ENCODE data around the gene ARL13A.
"Not testable (repeated sequence)": the region's sequence is repeated elsewhere in the genome, so short reads cannot be mapped to it uniquely, and the experiment has no call there.

ARL13A gene

DNA sequence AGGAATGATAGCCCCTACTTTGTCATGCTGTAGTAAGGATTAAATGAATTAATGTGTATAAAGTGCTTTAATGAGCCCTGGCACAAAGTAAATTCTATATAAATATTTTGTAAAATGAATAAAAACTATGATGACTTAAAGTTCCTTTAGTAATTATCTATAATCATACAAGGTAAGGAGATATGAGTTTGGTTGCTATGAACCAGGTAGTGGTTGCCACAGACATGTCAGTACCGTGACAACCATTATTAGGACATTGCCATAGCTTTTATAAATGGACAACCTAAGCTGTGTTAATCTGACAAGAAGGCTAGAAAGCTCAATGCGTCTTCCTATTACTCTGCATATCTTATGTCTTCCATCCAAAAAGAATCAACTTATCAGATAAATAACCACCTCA, at the start of gene ARL13A:
TSS of gene ARL13A (plus strand) at position 301 of the 400 bp plus-strand sequence. CDS start 3,982 bp downstream, outside the sequence.
- no peak for DNase-seq (ENCODE audit: low read depth)

- DNase-seq (ENCODE audit: low read depth) = no peak
Observed at GRCh38 chrX:100924375-100924774, 45.1 kb upstream of the ARL13A start.

DNA sequence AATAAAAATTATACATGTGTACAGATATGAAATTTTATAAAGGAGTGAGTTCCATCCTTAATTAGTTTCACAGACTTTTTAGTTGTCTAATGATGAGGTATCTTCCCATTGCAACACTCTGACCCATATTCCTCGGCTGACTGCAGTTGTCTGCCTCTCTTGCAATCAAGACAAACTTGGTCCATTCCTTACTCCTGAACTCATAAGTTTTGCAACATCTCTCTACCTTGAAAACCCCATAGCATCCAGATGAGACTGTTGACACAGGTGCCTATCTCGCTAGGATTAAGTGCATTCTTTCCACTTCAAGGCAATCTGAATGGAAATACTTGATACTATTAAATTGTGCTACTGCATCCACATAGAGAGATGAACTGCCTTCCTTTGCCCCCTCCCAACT, 43.1 kb upstream of the ARL13A start:
- DNase-seq (ENCODE audit: low read depth) = no peak

DNA sequence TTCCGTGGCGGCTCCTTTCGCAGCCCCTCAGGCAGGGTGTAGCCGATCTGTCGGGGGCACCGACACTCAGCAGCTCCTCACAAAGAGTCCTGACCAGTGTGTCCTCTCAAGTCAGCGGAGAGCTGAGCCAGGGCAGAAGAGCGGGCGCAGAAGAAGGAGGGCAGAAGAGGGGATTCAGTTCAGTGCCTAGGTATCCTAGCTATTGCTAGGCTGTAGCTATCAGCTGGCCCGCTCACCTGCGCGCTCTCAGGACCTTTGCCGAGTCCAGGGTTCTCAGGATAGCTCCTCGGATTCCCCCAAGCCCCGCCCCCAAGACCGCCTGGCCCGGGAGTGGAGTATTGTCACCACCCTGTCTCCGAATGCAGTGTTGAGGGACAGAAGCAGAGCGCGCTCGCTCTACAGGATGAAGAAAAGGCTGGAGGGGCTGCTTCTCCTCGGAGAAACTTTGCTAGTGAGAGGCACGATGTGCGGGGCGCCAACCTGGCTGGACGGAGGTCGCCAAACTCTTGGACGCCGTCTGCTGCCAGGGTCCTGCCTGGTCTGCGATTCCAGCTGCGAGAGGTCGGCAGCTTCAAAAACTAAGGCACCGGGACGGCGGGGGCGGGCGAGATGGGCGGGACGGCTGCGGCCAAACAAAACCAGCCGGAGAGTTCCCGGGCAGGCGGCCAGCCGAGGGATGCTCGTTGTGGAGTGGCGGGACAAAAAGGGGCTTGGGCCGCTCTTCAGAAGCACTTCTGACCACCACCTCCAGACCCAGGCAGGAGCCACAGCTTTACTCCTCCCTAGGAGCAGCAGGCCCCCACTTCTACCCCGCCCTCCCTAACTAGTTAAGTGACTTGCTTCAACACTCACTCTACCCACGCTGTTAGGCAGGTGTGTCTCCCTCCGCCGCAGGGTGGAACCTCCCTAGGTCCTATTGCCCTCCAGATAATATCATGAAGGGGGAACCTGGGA, 40.6 kb upstream of the ARL13A start, which contains the start of gene XKRX:
TSS of gene XKRX (minus strand) at position 258 of the 954 bp plus-strand sequence. CDS start 613 bp downstream, outside the sequence.
- DNase-seq (ENCODE audit: low read depth) = peak; percentile 33

GRCh38 chrX:100931218-100931924, 38.1 kb upstream of the ARL13A start:
- DNase-seq (ENCODE audit: low read depth) = no peak

DNA sequence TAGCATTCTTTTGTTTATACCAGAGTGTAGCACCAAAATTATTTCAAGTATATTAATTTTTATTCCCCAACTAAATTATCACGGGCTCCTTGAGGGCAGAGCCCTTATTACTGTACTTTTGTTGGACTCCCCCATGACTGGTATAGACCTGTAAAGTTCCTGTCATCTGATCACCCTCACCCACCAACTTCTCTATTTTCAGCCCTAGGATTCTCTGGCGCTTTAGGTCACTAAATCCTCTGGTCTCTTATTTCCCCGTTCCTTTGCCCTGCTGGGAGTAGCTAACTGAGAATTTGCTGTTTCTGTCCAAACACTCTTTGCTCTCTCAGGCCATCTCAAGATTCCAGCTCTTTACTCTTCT, 37.6 kb upstream of the ARL13A start:
- DNase-seq (ENCODE audit: low read depth) = no peak

- DNase-seq (ENCODE audit: low read depth) = no peak
Observed at GRCh38 chrX:100935767-100936166, 33.7 kb upstream of the ARL13A start.

GRCh38 chrX:100939333-100939732, 30.2 kb upstream of the ARL13A start:
- no peak for DNase-seq (ENCODE audit: low read depth)

GRCh38 chrX:100944601-100945000, 24.9 kb upstream of the ARL13A start:
- DNase-seq (ENCODE audit: low read depth) = no peak

- no peak for DNase-seq (ENCODE audit: low read depth)
Observed at GRCh38 chrX:100946299-100946927, 23.1 kb upstream of the ARL13A start.

DNA sequence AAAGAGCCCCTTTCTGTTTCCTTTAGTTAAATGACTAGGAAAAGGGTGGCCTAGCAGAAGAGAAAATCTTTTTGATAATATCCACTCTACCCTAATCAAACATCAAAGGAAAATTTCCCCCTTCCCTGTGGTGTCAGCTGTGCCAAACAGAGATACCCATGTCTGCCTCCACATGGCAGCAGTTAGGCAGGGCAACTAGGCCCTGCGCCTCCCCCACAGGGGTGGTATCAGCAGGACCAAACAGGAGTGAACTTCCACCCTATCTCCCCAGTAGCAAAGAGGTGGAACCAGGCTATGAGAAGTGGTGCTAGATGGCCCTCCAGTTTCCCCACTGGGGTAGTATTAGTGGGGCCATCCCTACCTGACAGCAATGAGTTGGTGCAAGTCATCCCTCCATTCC, 21.0 kb upstream of the ARL13A start:
- DNase-seq (ENCODE audit: low read depth) = no peak

- DNase-seq (ENCODE audit: low read depth) = no peak
Observed at GRCh38 chrX:100962811-100963210, 6.7 kb upstream of the ARL13A start.

DNA sequence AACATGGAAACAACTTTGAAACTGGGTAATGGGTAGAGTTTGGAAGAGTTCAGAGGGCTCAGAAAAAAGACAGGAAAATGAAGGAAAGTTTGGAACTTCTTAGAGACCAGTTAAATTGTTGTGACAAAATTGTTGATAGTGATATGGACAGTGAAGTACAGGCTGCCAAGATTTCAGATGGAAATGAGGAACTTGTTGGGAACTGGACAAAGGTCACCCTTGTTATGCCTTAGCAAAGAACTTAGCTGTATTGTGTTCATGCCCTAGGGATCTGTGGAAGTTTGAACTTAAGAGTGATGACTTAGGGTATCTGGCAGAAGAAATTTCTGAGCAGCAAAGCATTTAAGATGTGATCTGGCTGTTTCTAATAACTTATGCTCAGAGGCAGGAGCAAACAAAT, 5.1 kb upstream of the ARL13A start:
- no peak for DNase-seq (ENCODE audit: low read depth)

- no peak for DNase-seq (ENCODE audit: low read depth)
Observed at GRCh38 chrX:100969936-100970335, 428 bp downstream of the ARL13A start.

DNA sequence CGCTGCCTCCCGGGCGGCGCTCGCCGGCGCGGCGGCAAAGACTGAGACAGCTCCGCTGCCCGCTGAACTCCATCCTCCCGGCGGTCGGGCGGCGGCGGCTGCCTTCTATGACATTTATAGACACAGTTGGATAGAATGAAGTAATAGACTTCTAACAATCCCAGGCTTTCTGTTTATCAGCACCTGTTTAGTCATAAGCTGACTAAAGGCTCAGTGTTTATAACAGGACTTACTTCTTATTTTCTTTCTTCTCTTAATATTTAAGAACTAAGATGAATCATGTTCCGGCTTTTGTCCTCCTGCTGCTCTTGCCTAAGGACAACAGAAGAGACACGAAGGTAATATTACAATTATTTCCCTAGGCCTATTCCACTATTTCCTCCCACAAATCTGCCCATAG, 3.9 kb downstream of the ARL13A start:
- no peak for DNase-seq (ENCODE audit: low read depth)

- no peak for DNase-seq (ENCODE audit: low read depth)
Observed at GRCh38 chrX:100975212-100975611, 5.7 kb downstream of the ARL13A start.

DNA sequence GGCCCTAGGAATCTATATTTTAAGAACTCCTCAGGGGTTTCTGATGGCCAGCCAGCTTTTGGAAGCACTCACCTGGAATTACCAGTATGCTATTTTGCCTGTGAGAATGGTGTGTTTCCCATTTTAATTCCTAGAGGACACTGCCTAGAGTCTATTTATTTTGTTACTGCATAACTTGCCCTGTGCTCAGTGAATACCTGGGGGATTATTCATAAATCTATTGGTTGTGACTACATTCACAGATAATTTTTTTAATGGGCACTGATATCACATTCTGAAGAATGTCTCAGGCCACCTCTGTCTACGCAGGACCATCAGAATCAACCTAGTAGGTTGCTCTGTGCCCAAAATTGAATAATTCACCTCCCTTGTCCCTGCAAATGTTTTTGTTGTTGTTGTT, 6.7 kb downstream of the ARL13A start:
- DNase-seq (ENCODE audit: low read depth) = no peak

DNA sequence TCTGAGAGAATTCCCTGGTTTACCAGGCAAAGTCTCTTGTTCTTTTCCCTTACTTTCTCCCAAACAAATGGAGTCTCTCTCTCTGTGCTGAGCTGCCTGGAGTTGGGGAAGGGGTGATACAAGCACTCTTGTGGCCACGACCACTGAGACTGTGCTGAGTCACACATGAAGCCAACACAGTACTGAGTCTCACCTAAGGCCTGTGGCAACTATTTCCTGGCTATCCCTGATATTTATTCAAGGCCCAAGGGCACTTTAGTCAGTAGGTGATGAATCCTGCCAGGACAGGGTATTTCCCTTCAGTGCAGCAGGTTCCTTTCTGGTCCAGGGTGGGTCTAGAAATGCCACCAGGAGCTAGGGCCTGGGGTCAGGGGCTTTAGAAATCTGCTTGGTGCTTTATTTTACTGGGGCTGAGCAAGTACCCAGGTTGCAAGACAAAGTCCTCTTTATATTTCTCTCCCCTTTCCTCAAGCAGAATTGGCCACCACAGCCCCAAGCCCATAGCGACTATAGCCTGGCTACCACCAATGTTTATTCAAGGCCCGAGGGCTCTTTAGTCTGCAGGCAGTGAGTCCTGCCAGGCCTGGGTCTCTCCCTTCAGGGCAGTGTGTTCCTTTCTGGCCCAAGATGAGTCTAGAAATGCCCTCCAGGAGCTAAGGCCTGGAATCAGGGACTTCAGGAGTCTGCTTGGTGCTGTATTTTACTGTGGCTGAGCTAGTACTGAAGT, 10.5 kb downstream of the ARL13A start:
- no peak for DNase-seq (ENCODE audit: low read depth)

DNA sequence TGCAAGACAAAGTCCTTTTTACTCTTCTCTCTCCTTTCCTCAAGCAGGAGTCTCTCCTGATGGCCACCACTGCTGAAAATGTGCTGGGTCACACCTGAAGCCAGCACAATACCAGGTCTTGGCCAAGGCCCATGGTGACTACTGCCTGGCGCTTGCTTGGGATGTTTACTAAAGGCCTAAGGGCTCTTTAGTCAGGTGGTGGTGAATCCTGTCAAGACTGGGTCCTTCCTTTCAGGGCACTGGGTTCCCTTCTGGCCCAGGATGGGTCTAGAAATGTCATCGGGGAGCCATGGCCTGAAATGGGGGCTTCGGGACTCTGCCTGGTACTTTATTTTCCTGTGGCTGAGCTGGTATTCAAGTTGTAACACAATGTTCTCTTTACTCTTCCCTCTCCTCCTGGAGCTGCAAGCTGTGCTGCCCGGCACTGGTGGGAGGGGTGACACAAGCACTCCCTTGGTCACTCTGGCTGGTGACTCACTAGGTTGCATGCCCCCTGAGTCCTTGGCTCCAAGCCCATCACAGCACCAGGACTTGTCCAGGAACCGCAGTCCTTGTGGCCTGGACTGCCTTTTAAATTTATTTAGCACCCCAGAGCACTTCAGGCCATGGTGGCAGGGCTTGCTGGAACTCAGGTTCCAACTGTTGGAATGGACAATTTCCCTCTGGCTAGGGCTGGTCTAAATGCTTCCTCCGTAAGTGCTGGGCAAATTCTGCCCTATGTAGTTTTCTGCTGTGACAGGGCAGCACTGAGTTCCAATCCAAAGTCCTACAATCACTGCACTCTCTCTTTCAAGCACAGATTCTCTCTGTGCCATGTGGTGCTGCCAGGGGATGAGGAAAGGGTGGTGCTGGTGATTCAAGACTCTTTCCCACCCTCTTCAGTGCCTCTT, 11.3 kb downstream of the ARL13A start:
- DNase-seq (ENCODE audit: low read depth) = no peak

- not testable (repeated sequence) for DNase-seq (ENCODE audit: low read depth)
Observed at GRCh38 chrX:100981498-100981845, 12.0 kb downstream of the ARL13A start.

DNA sequence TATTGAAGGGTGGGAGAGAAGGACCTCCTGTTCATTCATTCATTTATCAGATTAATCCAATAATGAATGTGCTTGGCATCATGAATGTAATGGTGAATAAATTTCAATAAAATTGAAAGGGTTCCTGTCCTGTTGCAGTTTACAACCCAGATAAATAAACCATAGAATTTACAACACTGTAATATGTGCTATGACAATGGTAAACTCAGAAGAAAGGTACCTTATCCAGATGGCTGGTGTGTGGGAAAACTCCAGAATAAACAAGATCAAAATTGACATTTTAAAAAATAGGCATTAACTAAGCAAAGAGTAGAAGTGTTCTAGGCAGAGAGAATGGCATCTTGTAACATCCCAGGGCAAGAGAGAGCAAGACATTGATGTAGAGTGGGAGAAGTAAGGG, 15.3 kb downstream of the ARL13A start:
- no peak for DNase-seq (ENCODE audit: low read depth)
